Tongue (tissue), 2 donors: ENCODE data around the gene CENPQ. TPM values are rescaled to one million over a fixed set of nuclear protein-coding genes. Genes with fewer than 3 reads are reported as not detected.
"Not testable (repeated sequence)": the region's sequence is repeated elsewhere in the genome, so short reads cannot be mapped to it uniquely, and the experiment has no call there.

Experiments used
- DNase-seq: peaks from one replicate; pipeline ENCODE4 v3.0.0-alpha.2; 2015
- total RNA-seq: library from RNA; depleted of rRNA; stranded (reverse); fragments of >200 nt; gene quantifications from one replicate; pipeline ENCODE4 v1.2.3, GENCODE V29; 2014

CENPQ gene
- 13.5 TPM for total RNA-seq

GRCh38 chr6:49462927-49463611, at the start of gene CENPQ, which contains the start of gene MMUT:
TSS of gene CENPQ (plus strand) at chr6:49463370. CDS start at chr6:49470177, 6,807 bp downstream.
TSS of gene MMUT (minus strand) at chr6:49463253. CDS start at chr6:49459466, 3,787 bp downstream.
- peak; percentile 99 for DNase-seq

GRCh38 chr6:49415358-49415757, 47.8 kb upstream of the CENPQ start:
- no peak for DNase-seq

GRCh38 chr6:49416195-49416594, 47.0 kb upstream of the CENPQ start:
- no peak for DNase-seq

- peak; percentile 8 for DNase-seq
Observed at GRCh38 chr6:49423817-49424216, 39.4 kb upstream of the CENPQ start.

- no peak for DNase-seq
Observed at GRCh38 chr6:49430187-49430586, 33.0 kb upstream of the CENPQ start.

- DNase-seq, result no peak
Observed at GRCh38 chr6:49430866-49431265, 32.3 kb upstream of the CENPQ start.

- DNase-seq, result no peak
Observed at GRCh38 chr6:49453221-49453620, 9.9 kb upstream of the CENPQ start.

- no peak for DNase-seq
Observed at GRCh38 chr6:49454787-49455709, 8.1 kb upstream of the CENPQ start.

GRCh38 chr6:49457771-49458170, 5.4 kb upstream of the CENPQ start:
- DNase-seq, result no peak

- DNase-seq, result peak; percentile 19
Observed at GRCh38 chr6:49462071-49462470, 1.1 kb upstream of the CENPQ start.

- DNase-seq, result no peak
Observed at GRCh38 chr6:49462599-49462926, 607 bp upstream of the CENPQ start.

GRCh38 chr6:49463612-49463967, 420 bp downstream of the CENPQ start:
- no peak for DNase-seq

- no peak for DNase-seq
Observed at GRCh38 chr6:49464691-49465090, 1.5 kb downstream of the CENPQ start.

- no peak for DNase-seq
Observed at GRCh38 chr6:49468042-49468441, 4.9 kb downstream of the CENPQ start.

GRCh38 chr6:49476564-49476963, 13.4 kb downstream of the CENPQ start:
- DNase-seq, result not testable (repeated sequence)

- no peak for DNase-seq
Observed at GRCh38 chr6:49479308-49479970, 16.3 kb downstream of the CENPQ start.

- DNase-seq, result not testable (repeated sequence)
Observed at GRCh38 chr6:49481846-49482245, 18.7 kb downstream of the CENPQ start.

- DNase-seq, result not testable (repeated sequence)
Observed at GRCh38 chr6:49483380-49483779, 20.2 kb downstream of the CENPQ start.

GRCh38 chr6:49490633-49491032, 27.5 kb downstream of the CENPQ start:
- DNase-seq, result no peak

- peak; percentile 20 for DNase-seq
Observed at GRCh38 chr6:49497304-49497703, 34.1 kb downstream of the CENPQ start.

GRCh38 chr6:49499126-49499525, 36.0 kb downstream of the CENPQ start:
- DNase-seq, result no peak

- no peak for DNase-seq
Observed at GRCh38 chr6:49499623-49500022, 36.5 kb downstream of the CENPQ start, which contains the start of gene GLYATL3. TSS of gene GLYATL3 (plus strand) at chr6:49499923. CDS start at chr6:49511991, 12,068 bp downstream.

GRCh38 chr6:49504666-49505065, 41.5 kb downstream of the CENPQ start:
- no peak for DNase-seq
